WTC11 (cell line): Measurements from ENCODE around the gene INPP5A. TPM values are rescaled to one million over a fixed set of nuclear protein-coding genes. Genes with fewer than 3 reads are reported as not detected.
A peak's percentile ranks its signal among the peaks of the same experiment; 100 is the strongest.

Experiments
- ATAC-seq: fragments of 200-7000 bp; cut with Tn5 transposase; 2 replicates; pipeline ENCODE4 v1.10.0; 2021; ENCODE audit warnings: mild to moderate bottlenecking, moderate library complexity
- CTCF ChIA-PET: fragments of 300-600 bp; sonication (Branson Sonifier 250); formaldehyde crosslinking; loops from one replicate; lab custom pipeline; 2021; ENCODE audit warnings: antibody characterized with exemption; lab: Charles Lee
- POLR2A ChIA-PET: fragments of 350-600 bp; sonication (Branson Sonifier 250); formaldehyde crosslinking; loops from one replicate; lab custom pipeline; 2021; ENCODE audit warnings: antibody characterized with exemption; lab: Charles Lee
- DNase-seq: peaks from one replicate; pipeline ENCODE4 v3.0.0; 2021; ENCODE audit warnings: low spot score
- H3K27ac Mint-ChIP-seq: 2 replicates; pipeline ENCODE4 v1.8.0; 2021; ENCODE audit warnings: mixed read lengths
- H3K27me3 Mint-ChIP-seq: 2 replicates; pipeline ENCODE4 v1.8.0; 2021; ENCODE audit warnings: low read depth, mild to moderate bottlenecking, moderate library complexity, mixed read lengths
- H3K36me3 Mint-ChIP-seq: 2 replicates; pipeline ENCODE4 v1.8.0; 2021; ENCODE audit warnings: mixed read lengths
- H3K4me1 Mint-ChIP-seq: 2 replicates; pipeline ENCODE4 v1.8.0; 2022; ENCODE audit warnings: mixed read lengths
- H3K4me3 Mint-ChIP-seq: 2 replicates; pipeline ENCODE4 v1.8.0; 2021; ENCODE audit warnings: mild to moderate bottlenecking, moderate library complexity, mixed read lengths
- H3K9me3 Mint-ChIP-seq: 2 replicates; pipeline ENCODE4 v1.8.0; 2021; ENCODE audit warnings: mixed read lengths
- CBFB ChIP-seq: sonication (generic); formaldehyde crosslinking; IDR thresholded peaks from 2 replicates; pipeline ENCODE4 v1.8.1; 2022; ENCODE audit warnings: mild to moderate bottlenecking, low read depth, missing genetic modification reagents
- CREM ChIP-seq: sonication (generic); formaldehyde crosslinking; IDR thresholded peaks from 2 replicates; pipeline ENCODE4 v1.8.1; 2022; ENCODE audit warnings: mild to moderate bottlenecking, missing genetic modification reagents, moderate library complexity
- ELF4 ChIP-seq: sonication (generic); formaldehyde crosslinking; IDR thresholded peaks from 2 replicates; pipeline ENCODE4 v1.8.1; 2022; ENCODE audit warnings: low read depth, mild to moderate bottlenecking, moderate library complexity, missing genetic modification reagents
- EMX1 ChIP-seq: fragments of 250-450 bp; sonication (Bioruptor Pico); IDR thresholded peaks from 2 replicates; pipeline ENCODE4 v1.8.0; 2021; ENCODE audit warnings: mild to moderate bottlenecking
- ETV6 ChIP-seq: sonication (generic); formaldehyde crosslinking; IDR thresholded peaks from 2 replicates; pipeline ENCODE4 v1.8.1; 2022; ENCODE audit warnings: mild to moderate bottlenecking, missing genetic modification reagents
- FOXK1 ChIP-seq: sonication (generic); formaldehyde crosslinking; IDR thresholded peaks from 2 replicates; pipeline ENCODE4 v1.8.0; 2022; ENCODE audit warnings: mild to moderate bottlenecking, moderate library complexity, missing genetic modification reagents
- GRHL2 ChIP-seq: fragments of 250-450 bp; sonication (Bioruptor Pico); IDR thresholded peaks from 2 replicates; pipeline ENCODE4 v1.8.0; 2022; ENCODE audit warnings: mild to moderate bottlenecking, moderate library complexity; ENCODE audit not compliant: insufficient replicate concordance, severe bottlenecking
- HMGA2 ChIP-seq: fragments of 250-450 bp; sonication (Bioruptor Pico); IDR thresholded peaks from 2 replicates; pipeline ENCODE4 v1.4.0; 2021; ENCODE audit warnings: mild to moderate bottlenecking, moderate library complexity
- TEAD4 ChIP-seq: sonication (generic); formaldehyde crosslinking; IDR thresholded peaks from 2 replicates; pipeline ENCODE4 v1.8.0; 2022; ENCODE audit warnings: mild to moderate bottlenecking, missing genetic modification reagents
- ZNF423 ChIP-seq: fragments of 250-450 bp; sonication (Bioruptor Pico); IDR thresholded peaks from 2 replicates; pipeline ENCODE4 v2.1.2; 2022; ENCODE audit warnings: mild to moderate bottlenecking, moderate library complexity
- ZNF671 ChIP-seq: fragments of 250-450 bp; sonication (Bioruptor Pico); IDR thresholded peaks from 2 replicates; pipeline ENCODE4 v1.8.0; 2021; ENCODE audit warnings: mild to moderate bottlenecking
- total RNA-seq: library from RNA; stranded (reverse); gene quantifications from 3 replicates; pipeline ENCODE4 v1.2.3, GENCODE V29; 2021
- TF ChIP-seq, protein P1 (sequence below): sonication (generic); formaldehyde crosslinking; IDR thresholded peaks from 2 replicates; pipeline ENCODE4 v1.8.1; 2022; ENCODE audit warnings: low read depth, mild to moderate bottlenecking, moderate library complexity, missing genetic modification reagents, borderline replicate concordance
- TF ChIP-seq, protein P2 (sequence below): fragments of 250-450 bp; sonication (Bioruptor Pico); IDR thresholded peaks from 2 replicates; pipeline ENCODE4 v1.9.0; 2021; ENCODE audit warnings: mild to moderate bottlenecking
- TF ChIP-seq, protein P3 (sequence below): sonication (generic); formaldehyde crosslinking; IDR thresholded peaks from 2 replicates; pipeline ENCODE4 v1.8.1; 2022; ENCODE audit warnings: missing genetic modification reagents, borderline replicate concordance
- TF ChIP-seq, protein P4 (sequence below): sonication (generic); formaldehyde crosslinking; IDR thresholded peaks from 2 replicates; pipeline ENCODE4 v1.8.1; 2023; ENCODE audit warnings: mild to moderate bottlenecking, missing genetic modification reagents, moderate library complexity
- TF ChIP-seq, protein P5 (sequence below): sonication (generic); formaldehyde crosslinking; IDR thresholded peaks from 2 replicates; pipeline ENCODE4 v1.8.1; 2022; ENCODE audit warnings: mild to moderate bottlenecking, moderate library complexity, missing genetic modification reagents
- TF ChIP-seq, protein P6 (sequence below): sonication (generic); formaldehyde crosslinking; IDR thresholded peaks from 2 replicates; pipeline ENCODE4 v1.8.1; 2023; ENCODE audit warnings: mild to moderate bottlenecking, missing genetic modification reagents

INPP5A gene
- total RNA-seq, 1 experiment from 2014 or later = 22.1 TPM

DNA sequence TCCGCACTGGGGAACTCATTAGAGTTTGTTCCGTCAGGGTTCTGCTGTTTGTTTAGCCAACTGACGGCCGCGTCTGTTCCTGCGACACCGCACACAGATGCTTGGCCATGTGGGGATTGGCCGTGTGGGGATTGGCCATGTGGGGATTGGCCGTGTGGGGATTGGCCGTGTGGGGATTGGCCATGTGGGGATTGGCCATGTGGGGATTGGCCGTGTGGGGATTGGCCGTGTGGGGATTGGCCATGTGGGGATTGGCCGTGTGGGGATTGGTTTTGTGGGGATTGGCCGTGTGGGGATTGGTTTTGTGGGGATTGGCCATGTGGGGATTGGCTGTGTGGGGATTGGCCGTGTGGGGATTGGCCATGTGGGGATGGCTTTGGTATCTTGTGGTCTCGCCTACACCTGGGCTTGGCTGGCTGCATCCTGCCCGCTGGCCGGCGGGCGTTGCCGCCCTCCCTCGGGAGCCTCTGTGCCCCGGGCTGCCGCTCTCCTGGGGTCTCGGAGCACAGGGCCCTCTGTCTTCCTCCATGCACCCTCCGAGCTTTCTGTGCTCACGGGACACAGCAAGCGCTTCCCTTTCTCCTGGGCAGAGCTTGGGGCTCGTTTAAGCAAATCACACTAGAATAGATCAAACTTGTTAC lies 185.9 kb downstream of the INPP5A start:
- H3K4me3 Mint-ChIP-seq = no peak overlapping the region

DNA sequence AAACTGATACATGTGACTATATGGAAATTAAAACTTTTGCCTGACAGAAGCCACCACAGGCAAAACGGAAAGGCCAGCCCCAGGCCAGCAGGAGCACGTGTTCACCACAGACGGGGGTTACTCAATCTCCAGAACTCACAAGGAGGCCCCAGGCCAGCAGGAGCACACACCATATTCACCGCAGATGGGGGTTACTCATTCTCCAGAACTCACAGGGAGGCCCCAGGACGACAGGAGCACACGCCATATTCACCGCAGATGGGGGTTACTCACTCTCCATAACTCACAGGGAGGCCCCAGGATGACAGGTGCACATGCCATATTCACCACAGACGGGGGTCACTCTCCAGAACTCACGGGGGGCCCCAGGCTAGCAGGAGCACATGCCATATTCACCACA lies 186.9 kb downstream of the INPP5A start:
- no peak for DNase-seq
- Mint-ChIP-seq H3K9me3 (no peaks in the 10 kb centered on the region), H3K27me3 (no peaks in the 10 kb centered on the region), H3K36me3 (no peaks in the 10 kb centered on the region), H3K4me1 (peaks cover 3% of the 10 kb centered on the region; the same call in 1 of the 2 replicates), H3K27ac (no peak overlapping the region; the same call in 1 of the 2 replicates), H3K4me3 (no peak overlapping the region)
- TF ChIP-seq, protein P1, sequence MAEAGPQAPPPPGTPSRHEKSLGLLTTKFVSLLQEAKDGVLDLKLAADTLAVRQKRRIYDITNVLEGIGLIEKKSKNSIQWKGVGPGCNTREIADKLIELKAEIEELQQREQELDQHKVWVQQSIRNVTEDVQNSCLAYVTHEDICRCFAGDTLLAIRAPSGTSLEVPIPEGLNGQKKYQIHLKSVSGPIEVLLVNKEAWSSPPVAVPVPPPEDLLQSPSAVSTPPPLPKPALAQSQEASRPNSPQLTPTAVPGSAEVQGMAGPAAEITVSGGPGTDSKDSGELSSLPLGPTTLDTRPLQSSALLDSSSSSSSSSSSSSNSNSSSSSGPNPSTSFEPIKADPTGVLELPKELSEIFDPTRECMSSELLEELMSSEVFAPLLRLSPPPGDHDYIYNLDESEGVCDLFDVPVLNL (CRISPR knock-in tag) = no peak
- TF ChIP-seq, protein P2, sequence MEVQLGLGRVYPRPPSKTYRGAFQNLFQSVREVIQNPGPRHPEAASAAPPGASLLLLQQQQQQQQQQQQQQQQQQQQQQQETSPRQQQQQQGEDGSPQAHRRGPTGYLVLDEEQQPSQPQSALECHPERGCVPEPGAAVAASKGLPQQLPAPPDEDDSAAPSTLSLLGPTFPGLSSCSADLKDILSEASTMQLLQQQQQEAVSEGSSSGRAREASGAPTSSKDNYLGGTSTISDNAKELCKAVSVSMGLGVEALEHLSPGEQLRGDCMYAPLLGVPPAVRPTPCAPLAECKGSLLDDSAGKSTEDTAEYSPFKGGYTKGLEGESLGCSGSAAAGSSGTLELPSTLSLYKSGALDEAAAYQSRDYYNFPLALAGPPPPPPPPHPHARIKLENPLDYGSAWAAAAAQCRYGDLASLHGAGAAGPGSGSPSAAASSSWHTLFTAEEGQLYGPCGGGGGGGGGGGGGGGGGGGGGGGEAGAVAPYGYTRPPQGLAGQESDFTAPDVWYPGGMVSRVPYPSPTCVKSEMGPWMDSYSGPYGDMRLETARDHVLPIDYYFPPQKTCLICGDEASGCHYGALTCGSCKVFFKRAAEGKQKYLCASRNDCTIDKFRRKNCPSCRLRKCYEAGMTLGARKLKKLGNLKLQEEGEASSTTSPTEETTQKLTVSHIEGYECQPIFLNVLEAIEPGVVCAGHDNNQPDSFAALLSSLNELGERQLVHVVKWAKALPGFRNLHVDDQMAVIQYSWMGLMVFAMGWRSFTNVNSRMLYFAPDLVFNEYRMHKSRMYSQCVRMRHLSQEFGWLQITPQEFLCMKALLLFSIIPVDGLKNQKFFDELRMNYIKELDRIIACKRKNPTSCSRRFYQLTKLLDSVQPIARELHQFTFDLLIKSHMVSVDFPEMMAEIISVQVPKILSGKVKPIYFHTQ = no peak
- TF ChIP-seq, protein P3, sequence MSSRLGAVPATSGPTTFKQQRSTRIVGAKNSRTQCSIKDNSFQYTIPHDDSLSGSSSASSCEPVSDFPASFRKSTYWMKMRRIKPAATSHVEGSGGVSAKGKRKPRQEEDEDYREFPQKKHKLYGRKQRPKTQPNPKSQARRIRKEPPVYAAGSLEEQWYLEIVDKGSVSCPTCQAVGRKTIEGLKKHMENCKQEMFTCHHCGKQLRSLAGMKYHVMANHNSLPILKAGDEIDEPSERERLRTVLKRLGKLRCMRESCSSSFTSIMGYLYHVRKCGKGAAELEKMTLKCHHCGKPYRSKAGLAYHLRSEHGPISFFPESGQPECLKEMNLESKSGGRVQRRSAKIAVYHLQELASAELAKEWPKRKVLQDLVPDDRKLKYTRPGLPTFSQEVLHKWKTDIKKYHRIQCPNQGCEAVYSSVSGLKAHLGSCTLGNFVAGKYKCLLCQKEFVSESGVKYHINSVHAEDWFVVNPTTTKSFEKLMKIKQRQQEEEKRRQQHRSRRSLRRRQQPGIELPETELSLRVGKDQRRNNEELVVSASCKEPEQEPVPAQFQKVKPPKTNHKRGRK = no peak
- no peak for TF ChIP-seq EMX1 (CRISPR knock-in tag)
- ChIA-PET POLR2A (no interaction called here), CTCF (no interaction called here)
- ATAC-seq = no peak

More for the DNA sequence above, 185.9 kb downstream of the INPP5A start:
- peaks cover 3% of the 10 kb centered on the region; the same call in 1 of the 2 replicates for H3K4me1 Mint-ChIP-seq
- DNase-seq (no peak), ATAC-seq (no peak)
- TF ChIP-seq, protein P4, sequence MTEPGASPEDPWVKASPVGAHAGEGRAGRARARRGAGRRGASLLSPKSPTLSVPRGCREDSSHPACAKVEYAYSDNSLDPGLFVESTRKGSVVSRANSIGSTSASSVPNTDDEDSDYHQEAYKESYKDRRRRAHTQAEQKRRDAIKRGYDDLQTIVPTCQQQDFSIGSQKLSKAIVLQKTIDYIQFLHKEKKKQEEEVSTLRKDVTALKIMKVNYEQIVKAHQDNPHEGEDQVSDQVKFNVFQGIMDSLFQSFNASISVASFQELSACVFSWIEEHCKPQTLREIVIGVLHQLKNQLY = no peak
- TF ChIP-seq, protein P2 = no peak
- TF ChIP-seq, protein P5, sequence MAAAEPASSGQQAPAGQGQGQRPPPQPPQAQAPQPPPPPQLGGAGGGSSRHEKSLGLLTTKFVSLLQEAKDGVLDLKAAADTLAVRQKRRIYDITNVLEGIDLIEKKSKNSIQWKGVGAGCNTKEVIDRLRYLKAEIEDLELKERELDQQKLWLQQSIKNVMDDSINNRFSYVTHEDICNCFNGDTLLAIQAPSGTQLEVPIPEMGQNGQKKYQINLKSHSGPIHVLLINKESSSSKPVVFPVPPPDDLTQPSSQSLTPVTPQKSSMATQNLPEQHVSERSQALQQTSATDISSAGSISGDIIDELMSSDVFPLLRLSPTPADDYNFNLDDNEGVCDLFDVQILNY (CRISPR knock-in tag) = no peak
- no peak for TF ChIP-seq CBFB
- ChIA-PET CTCF (no interaction called here), POLR2A (no interaction called here)
- H3K27ac Mint-ChIP-seq = peak overlapping the region; percentile 78; the same call in 1 of the 2 replicates
- no peaks in the 10 kb centered on the region for H3K36me3 Mint-ChIP-seq
- no peaks in the 10 kb centered on the region for H3K9me3 Mint-ChIP-seq
- H3K27me3 Mint-ChIP-seq = no peaks in the 10 kb centered on the region

DNA sequence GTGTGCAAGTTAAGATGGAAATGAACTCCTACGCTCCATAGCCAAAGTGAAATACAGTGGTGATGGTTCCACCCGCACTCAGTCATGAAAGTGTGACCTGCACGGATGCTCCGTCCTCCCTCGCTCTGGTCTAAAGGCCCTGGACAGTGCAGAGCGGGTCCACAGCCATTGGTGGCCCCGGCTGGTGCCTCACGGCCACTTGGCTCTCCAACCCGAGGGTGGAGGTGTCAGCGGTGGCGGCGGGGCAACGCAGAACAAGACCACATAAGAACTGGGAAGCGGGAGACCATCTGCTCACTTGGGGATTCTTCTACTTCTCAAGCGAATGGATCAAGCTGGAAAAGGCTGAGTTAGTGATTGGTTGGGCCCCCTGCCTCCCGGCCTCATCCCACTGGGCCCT lies 187.6 kb downstream of the INPP5A start:
- ATAC-seq (no peak), DNase-seq (no peak)
- ChIA-PET POLR2A (no interaction called here), CTCF (no interaction called here)
- peaks cover 3% of the 10 kb centered on the region; the same call in 1 of the 2 replicates for H3K4me1 Mint-ChIP-seq
- no peaks in the 10 kb centered on the region for H3K9me3 Mint-ChIP-seq
- H3K27ac Mint-ChIP-seq = no peak overlapping the region
- no peaks in the 10 kb centered on the region for H3K27me3 Mint-ChIP-seq
- no peak overlapping the region for H3K4me3 Mint-ChIP-seq
- H3K36me3 Mint-ChIP-seq = no peaks in the 10 kb centered on the region
- no peak for TF ChIP-seq GRHL2 (CRISPR knock-in tag)
- TF ChIP-seq ELF4 (CRISPR knock-in tag) = no peak
- no peak for TF ChIP-seq ZNF423 (CRISPR knock-in tag)
- no peak for TF ChIP-seq CREM (CRISPR knock-in tag)
- no peak for TF ChIP-seq TEAD4
- TF ChIP-seq, protein P6, sequence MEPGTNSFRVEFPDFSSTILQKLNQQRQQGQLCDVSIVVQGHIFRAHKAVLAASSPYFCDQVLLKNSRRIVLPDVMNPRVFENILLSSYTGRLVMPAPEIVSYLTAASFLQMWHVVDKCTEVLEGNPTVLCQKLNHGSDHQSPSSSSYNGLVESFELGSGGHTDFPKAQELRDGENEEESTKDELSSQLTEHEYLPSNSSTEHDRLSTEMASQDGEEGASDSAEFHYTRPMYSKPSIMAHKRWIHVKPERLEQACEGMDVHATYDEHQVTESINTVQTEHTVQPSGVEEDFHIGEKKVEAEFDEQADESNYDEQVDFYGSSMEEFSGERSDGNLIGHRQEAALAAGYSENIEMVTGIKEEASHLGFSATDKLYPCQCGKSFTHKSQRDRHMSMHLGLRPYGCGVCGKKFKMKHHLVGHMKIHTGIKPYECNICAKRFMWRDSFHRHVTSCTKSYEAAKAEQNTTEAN (CRISPR knock-in tag) = no peak
- no peak for TF ChIP-seq ZNF671 (CRISPR knock-in tag)
- TF ChIP-seq HMGA2 (CRISPR knock-in tag) = no peak
- no peak for TF ChIP-seq FOXK1 (CRISPR knock-in tag)
- no peak for TF ChIP-seq ETV6 (CRISPR knock-in tag)
